Amygdala (tissue), 56 donors: Measurements from ENCODE around the gene CHD3.

ENCODE experiments used
- DNase-seq, 56 donors: peaks; one replicate each; lab custom pipeline; 2025; lab: John Stamatoyannopoulos, UW

The CHD3 gene

DNA sequence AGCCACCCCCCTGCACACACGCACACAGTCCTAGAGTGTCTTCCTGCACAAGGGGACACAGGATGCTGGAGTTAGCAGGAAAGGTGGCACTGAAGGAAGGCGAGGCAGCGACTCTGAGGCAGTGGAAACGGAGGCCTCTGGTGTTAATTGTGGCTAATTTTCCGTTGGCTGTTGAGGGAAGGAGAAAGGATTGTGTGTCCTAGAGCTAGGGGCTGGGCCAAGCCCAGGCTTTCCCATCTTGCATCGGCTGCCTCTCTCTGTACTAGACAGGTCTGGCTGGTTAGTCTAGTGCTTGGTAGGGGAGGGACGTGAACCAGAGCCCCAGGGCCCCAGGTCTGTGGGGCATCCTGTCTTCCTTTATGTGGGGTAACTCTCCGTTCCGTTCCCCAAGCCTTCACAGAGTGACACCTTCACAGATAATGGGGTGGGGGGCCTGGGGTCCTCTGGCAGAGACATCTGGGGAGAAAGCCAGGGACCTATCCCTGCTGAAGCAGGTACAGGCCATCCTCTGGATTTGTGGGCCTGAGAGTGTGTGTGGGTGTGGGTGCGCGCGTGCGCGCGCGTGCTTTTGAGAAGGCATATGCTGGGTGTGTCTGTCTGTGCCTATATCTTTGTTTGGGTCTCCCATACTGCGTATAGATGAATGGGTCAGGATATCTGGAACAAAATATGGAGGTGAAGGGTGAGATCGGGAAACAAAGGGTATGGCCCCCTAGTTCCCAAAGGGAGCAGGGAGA lies at the start of gene CHD3:
TSS of gene CHD3 (plus strand) at position 606 of the 737 bp plus-strand sequence. CDS start 212 bp downstream, outside the sequence.
- peak in 3 of 56 donors; percentile 18 to 31 (median 22) for DNase-seq

DNA sequence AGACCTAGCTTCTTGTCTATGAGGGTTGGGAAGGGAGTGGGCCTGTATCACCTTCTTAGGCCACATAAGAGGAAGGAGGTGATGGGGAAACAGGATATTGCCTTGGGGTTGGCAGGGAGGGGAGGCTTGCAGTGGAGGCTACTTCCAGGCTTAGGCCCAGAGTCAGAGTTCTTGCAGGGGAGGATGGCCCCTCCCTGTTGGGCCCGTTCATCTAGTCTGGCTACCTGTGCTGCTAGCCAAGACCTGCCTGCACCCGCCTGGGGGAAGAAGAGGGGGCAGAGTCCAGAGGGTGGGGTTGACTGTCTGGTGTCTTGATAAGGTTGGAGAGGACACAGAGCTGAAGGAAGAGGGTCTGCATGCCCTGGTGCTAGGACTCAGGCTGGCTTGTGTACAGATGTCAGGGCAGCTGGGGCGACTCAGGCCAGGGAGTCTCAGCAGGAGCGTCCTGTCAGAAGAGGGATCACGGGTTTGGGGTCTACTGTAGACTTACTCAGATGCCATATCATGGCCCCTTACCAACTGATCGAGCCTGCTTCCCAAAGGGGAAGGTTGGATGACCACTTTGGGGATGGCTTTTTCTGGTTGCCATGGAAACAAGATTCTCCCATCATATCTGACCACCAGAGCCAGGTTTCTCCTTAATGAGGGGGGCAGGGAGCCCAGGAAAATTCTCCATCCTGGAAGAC lies 49.3 kb upstream of the CHD3 start:
- DNase-seq = no peak

DNA sequence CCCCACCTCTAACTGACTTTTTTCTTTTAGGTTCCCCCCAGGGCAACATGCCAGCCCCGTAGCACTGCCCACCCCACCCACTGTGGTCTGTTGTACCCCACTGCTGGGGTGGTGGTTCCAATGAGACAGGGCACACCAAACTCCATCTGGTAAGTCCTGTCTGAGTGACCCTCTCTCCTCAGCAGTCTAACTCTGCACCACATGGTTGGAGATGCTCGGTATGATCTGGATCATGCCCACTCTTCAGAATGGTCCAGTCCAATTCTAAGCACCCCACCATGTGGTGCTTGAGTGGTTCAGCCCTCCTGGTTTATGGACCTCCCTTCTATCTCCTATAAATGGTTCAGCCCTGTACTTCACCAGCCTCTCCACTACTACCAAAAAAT lies 48.7 kb upstream of the CHD3 start:
- no peak for DNase-seq

DNA sequence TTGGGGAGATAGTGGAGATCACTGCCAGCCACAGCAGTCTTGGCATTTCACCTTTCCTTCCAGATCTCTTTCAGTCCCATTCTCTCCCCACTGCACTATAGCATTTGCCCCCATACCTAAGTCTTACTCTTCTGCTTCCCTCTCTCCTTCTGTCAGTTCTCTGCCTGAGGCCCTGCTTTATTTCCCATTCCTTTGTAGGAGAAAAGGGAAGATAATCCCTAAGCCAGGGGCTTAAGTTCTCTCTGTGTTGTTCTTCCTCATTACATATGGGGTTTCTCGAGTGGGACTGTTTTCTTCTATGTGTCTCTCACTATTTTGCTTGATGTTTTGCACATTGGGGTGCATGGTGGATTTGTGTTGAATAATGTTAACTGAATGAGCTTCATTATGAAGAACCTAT lies 48.1 kb upstream of the CHD3 start:
- no peak for DNase-seq

DNA sequence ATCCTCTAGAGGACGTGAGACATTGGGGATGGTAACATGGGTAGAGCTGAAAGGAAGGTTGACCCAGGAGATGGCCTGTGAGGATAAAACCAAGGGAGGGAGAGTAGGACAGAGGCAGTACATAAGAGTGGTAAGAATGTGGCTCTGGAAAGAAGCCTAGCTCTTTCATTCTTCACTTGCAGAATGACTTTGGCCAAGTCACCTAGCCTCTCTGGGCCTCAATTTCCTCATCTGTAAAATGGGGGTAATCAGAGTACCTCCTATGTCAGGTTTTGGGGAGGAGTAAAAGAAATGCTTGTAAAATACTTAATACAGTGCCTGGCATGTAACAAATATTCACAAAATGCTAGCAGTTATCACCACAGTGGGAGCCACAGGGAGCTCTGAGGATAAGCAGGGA lies 47.7 kb upstream of the CHD3 start:
- DNase-seq = no peak

DNA sequence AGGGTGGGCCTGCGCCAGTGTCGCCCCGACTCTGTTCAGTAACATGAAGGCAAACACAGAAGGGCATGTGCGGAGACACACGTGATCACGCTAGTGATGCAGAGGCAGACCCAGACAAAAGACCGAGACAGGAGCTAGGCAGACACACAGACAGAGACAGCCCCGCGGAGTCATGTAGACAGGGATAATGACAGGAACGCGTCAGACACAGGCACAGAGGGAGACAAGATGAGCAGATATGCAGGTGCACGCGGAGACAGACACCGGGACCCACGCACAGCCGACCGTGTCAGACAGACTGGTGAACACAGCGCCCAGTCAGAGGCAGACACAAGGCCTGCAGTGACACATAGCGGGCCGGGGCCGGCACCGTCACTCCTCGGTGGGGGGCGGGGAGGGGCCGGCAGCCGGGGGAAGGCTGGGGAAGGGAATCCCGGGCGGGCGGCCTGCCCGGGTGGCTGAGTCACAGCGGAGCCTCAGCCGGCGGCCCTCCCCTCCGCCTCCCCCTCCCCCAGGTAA lies 47.1 kb upstream of the CHD3 start:
- peak in 53 of 56 donors; percentile 59 to 95 (median 82) for DNase-seq

DNA sequence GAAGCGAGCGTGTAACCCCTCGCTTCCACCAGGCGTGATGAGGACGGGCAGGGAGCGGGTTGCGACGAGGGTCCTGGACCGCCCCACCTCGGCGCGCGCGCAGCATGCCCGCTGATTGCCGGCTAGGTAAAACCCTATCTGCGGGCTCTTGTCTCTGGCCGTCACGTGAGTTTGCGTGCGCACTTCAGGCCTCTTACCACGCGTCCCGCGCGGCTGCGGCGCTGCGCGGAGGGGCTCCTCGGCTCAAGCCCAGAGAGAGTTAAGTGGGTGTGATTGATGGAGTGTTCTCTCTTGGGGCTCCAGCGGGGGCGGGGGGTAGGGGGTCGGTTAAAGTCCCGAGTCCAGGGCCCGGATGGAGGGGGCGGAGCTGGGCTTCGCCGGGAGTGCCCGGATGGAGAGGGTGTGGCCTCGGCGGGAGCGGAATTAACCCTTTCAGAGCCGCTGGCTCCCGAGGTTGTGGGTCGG lies 46.6 kb upstream of the CHD3 start:
- peak in 55 of 56 donors; percentile 66 to 95 (median 86) for DNase-seq

DNA sequence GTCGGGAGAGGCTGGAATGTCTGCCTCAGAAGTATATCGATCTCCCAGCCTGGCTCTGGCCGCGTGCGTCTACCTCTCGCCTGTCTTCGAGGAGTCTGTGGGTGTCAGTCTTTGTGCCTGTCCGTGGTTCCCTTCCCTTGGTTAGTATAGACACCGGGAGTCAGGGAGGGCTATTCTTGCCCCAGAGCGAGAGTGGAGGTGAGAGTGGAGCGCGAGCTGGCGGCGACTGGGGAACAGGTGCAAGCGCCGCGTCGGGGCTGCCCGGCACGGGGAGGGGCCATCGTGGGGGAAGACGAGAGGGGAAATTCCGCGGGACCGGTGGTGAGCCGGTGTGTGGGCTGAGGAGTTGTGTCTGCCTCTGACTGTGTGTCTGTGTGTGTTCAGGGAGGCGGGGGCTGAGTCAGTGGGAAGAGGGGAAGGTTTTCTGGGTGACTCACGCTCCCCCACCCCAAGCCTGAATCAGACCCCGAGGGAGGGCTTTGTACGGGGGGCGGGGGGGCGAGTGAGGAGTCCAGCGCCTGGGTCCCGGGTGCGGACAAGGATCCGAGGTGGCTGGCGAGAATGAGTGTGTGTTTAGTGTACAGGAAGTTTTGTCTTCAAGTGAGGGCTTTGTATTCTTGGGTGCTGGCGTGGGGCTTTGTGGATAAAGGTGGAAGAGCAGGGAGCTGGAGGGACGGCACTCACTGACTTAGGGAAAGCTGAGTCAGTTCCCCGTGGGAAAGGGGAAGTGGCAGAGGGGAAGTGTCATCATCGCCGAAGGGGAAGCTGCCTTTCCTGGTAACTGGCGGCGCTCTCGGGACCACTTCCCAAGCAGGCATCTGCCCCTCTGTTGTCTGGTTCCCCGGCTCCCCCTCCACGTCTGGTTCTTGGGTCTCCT lies 46.0 kb upstream of the CHD3 start:
- peak in 39 of 56 donors; percentile 12 to 84 (median 65) for DNase-seq

DNA sequence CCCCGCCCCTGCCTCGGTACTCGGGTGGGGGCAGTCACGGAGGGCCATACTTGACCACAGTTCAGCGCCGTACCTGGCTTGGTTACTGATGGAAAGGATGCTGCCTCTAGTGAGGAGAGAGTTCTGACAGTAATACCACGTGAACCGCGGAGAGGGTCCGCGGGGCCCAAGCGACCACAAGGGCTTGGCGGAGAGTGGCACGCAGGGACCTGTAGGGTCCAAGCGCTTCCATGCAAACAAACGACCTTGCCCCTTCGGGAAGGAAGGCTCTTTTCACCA lies 45.4 kb upstream of the CHD3 start:
- DNase-seq = peak in 2 of 56 donors; percentile 59 to 65

DNA sequence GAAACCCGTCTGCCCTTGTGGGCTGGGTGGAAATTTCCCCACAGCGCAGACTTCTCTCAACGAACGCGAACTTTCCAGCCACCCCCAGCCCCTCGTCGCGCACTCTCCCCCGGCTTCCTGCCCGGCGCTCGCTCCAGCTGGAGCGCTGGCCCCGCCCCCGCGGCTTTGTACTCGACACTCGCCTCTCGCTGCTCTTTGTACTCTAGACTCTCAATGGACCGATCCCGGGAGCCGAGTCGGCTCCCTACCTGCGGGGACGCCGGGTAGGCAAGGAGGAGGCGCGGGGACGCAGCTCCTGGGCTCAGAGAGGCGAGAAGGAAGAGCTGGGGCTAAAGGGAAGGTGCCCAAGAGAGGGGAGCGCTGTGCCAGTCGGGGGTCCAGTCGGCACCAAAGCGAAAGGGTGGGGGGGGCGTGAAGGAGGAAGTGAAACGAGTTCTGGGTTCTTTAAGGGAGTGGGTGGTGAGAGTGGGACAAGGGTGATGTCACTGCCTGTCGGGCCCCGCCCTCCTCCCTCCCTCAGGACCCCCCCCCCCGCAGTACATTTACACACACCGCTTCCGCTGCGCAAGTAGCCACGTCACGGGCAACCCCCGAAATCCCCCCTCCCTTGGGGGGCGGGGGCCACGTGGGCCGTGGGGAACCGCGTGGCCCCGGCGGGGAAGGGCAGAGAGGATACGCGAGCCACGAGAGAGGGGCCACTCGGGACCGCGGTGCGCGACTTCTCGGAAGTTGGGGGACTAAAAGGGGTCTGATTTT lies 44.9 kb upstream of the CHD3 start:
- peak in 41 of 56 donors; percentile 24 to 82 (median 66) for DNase-seq

DNA sequence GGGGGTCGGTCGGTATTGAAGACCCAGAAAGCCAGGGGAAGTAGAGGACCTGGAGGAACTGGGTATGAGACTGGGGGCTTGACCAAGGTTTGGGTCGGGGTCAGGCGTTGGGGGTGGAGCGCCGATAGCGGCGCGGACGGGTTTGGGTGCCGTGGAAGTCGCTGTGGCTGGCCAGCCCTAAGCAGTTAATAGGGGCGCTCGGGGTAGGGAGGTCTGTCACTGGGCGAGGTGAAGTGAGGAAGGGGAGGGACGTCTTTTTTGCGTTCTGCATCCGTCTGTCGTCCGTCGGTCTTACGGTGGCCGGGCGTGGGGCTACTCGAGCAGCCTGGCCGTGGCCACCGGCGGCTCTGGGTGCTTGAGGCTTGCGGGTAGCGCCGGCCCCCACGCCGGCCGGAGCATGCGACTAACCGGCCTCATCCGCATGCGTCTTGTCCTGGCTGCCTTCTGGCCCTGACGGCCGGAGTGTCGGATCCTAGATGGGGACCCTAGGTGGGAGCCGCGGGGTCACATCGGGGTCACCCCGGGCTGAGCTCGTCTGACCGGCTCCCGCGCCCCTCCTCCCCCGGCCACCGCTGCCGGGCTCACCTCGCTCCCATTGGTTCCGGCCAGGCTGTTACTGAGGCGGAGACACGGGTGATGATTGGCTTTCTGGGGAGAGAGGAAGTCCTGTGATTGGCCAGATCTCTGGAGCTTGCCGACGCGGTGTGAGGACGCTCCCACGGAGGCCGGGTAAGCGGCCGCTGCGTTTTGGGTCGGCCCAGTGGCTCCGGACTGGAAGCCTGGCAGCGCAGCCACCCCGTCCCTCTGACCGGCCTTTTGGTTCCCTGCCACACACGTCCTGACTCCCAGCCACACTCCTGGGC lies 44.1 kb upstream of the CHD3 start:
- peak; percentile 50 to 96 (median 88) for DNase-seq

DNA sequence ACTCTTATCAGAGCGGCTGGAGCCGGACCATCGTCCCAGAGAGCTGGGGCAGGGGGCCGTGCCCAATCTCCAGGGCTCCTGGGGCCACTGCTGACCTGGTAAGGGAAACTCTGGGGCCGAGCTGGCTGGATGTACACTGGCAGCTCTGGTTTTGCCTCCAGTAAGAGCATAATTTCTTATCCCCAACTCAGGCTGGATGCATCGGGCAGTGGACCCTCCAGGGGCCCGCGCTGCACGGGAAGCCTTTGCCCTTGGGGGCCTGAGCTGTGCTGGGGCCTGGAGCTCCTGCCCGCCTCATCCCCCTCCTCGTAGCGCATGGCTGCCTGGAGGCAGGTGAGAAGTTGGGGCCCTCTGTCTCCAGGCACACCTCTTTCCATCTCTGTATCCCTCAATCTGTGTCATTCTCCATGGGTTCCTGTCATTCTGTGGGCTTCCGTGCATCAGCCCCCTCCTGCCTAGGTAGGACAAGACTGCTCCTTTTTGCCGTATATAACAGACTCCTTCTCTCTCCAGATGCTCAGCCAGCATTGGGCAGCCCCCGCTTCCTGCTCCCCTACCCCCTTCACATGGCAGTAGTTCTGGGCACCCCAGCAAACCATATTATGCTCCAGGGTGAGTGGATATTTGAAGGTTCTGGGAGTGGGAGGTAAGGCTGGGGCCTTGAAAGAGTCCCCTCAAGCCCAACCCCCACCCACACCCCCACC lies 43.1 kb upstream of the CHD3 start:
- no peak for DNase-seq

DNA sequence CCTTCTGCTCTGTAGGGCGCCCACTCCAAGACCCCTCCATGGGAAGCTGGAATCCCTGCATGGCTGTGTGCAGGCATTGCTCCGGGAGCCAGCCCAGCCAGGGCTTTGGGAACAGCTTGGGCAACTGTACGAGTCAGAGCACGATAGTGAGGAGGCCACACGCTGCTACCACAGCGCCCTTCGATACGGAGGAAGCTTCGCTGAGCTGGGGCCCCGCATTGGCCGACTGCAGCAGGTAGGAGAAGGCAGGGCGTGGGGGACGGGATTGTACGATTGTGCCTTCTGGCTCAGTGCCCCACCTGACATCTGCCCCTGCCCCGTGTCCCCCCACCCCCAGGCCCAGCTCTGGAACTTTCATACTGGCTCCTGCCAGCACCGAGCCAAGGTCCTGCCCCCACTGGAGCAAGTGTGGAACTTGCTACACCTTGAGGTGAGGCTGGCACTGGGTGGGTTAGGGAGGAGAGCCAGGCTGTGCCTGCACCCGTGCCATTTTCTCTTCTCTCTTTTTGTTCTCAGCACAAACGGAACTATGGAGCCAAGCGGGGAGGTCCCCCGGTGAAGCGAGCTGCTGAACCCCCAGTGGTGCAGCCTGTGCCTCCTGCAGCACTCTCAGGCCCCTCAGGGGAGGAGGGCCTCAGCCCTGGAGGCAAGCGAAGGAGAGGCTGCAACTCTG lies 42.4 kb upstream of the CHD3 start:
- no peak for DNase-seq

DNA sequence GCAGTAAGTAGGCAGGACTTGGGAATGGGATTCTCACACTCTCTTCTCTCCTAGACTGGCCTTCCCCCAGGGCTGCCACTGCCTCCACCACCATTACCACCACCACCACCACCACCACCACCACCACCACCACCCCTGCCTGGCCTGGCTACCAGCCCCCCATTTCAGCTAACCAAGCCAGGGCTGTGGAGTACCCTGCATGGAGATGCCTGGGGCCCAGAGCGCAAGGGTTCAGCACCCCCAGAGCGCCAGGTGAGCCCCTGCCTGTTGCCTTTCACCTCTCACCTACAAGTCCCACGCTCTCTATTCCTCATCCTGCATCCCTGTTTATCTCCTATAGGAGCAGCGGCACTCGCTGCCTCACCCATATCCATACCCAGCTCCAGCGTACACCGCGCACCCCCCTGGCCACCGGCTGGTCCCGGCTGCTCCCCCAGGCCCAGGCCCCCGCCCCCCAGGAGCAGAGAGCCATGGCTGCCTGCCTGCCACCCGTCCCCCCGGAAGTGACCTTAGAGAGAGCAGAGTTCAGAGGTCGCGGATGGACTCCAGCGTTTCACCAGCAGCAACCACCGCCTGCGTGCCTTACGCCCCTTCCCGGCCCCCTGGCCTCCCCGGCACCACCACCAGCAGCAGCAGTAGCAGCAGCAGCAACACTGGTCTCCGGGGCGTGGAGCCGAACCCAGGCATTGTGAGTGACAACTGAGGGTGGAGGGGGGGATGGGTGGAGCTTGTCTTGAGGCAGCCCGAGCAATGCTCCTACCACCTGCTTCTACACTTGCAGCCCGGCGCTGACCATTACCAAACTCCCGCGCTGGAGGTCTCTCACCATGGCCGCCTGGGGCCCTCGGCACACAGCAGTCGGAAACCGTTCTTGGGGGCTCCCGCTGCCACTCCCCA lies 41.6 kb upstream of the CHD3 start:
- no peak for DNase-seq

DNA sequence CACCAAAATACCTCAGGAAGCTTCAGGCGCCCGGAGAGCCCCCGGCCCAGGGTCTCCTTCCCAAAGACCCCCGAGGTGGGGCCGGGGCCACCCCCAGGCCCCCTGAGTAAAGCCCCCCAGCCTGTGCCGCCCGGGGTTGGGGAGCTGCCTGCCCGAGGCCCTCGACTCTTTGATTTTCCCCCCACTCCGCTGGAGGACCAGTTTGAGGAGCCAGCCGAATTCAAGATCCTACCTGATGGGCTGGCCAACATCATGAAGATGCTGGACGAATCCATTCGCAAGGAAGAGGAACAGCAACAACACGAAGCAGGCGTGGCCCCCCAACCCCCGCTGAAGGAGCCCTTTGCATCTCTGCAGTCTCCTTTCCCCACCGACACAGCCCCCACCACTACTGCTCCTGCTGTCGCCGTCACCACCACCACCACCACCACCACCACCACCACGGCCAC lies 40.4 kb upstream of the CHD3 start:
- DNase-seq = no peak

DNA sequence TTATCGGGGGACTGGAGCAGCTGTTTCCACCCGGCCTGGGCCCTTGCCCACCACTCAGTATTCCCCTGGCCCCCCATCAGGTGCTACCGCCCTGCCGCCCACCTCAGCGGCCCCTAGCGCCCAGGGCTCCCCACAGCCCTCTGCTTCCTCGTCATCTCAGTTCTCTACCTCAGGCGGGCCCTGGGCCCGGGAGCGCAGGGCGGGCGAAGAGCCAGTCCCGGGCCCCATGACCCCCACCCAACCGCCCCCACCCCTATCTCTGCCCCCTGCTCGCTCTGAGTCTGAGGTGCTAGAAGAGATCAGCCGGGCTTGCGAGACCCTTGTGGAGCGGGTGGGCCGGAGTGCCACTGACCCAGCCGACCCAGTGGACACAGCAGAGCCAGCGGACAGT lies 39.9 kb upstream of the CHD3 start:
- DNase-seq = no peak
